SU-DHL-6 (cell line): ENCODE data around the gene PKNOX2.

Experiments
- H2AFZ ChIP-seq: fragments of 200-600 bp; sonication (generic); 2 replicates; pipeline ENCODE4 v1.6.1; 2014; ENCODE audit warnings: low read depth, mild to moderate bottlenecking, moderate library complexity, mixed read lengths, antibody characterized with exemption, low read length; ENCODE audit not compliant: severe bottlenecking
- H3F3A ChIP-seq: fragments of 200-600 bp; shearing (Covaris generic); 2 replicates; pipeline ENCODE4 v1.6.0; 2016; ENCODE audit warnings: antibody characterized with exemption, mild to moderate bottlenecking; ENCODE audit not compliant: insufficient read depth
- H3K27ac ChIP-seq: fragments of 200-600 bp; sonication (generic); 2 replicates; pipeline ENCODE4 v1.5.1; 2016; ENCODE audit warnings: low read depth, mild to moderate bottlenecking, low read length, moderate library complexity, mixed read lengths
- H3K27me3 ChIP-seq: fragments of 200-600 bp; sonication (generic), shearing (Covaris generic); 2 replicates; pipeline ENCODE4 v1.6.0; 2014; ENCODE audit warnings: mild to moderate bottlenecking, low read length
- H3K36me3 ChIP-seq: fragments of 200-600 bp; sonication (generic); 2 replicates; pipeline ENCODE4 v1.6.1; 2014; ENCODE audit warnings: mild to moderate bottlenecking, low read length, mixed read lengths
- H3K4me2 ChIP-seq: fragments of 300-600, 200-600 bp; shearing (Covaris generic), sonication (generic); 2 replicates; pipeline ENCODE4 v1.6.0; 2014; ENCODE audit warnings: low read length, low read depth, mild to moderate bottlenecking; ENCODE audit not compliant: poor library complexity, severe bottlenecking
- H3K4me3 ChIP-seq: fragments of 200-600 bp; sonication (generic); 2 replicates; pipeline ENCODE4 v1.5.1; 2014; ENCODE audit warnings: antibody characterized with exemption, low read length, mild to moderate bottlenecking, mixed read lengths; ENCODE audit not compliant: insufficient read depth, poor library complexity, severe bottlenecking
- H3K79me2 ChIP-seq: fragments of 200-600 bp; sonication (generic); 2 replicates; pipeline ENCODE4 v1.6.1; 2014; ENCODE audit warnings: mild to moderate bottlenecking, low read length, moderate library complexity; ENCODE audit not compliant: insufficient read depth
- H3K9ac ChIP-seq: fragments of 200-600 bp; sonication (generic); 2 replicates; pipeline ENCODE4 v1.7.0; 2014; ENCODE audit warnings: mild to moderate bottlenecking, low read length
- H3K9me2 ChIP-seq: fragments of 200-600 bp; sonication (generic); replicated peaks from 2 replicates; pipeline ENCODE4 v1.6.1; 2014; ENCODE audit warnings: low read length; ENCODE audit not compliant: insufficient read depth
- H3K9me3 ChIP-seq: fragments of 200-600 bp; sonication (generic); 2 replicates; pipeline ENCODE4 v1.6.1; 2014; ENCODE audit warnings: low read length, mixed read lengths; ENCODE audit not compliant: insufficient read depth
- H4K20me1 ChIP-seq: fragments of 200-600 bp; sonication (generic); 2 replicates; pipeline ENCODE4 v1.6.1; 2014; ENCODE audit warnings: low read depth, mild to moderate bottlenecking, antibody characterized with exemption, low read length, moderate library complexity, mixed read lengths
- EZH2phosphoT487 ChIP-seq: fragments of 200-600 bp; sonication (generic), shearing (Covaris generic); conservative IDR thresholded peaks from 2 replicates; pipeline ENCODE4 v1.6.1; 2018; ENCODE audit warnings: mild to moderate bottlenecking, antibody characterized with exemption, low read length, moderate library complexity, mixed read lengths
- TF ChIP-seq, protein P1 (sequence below): fragments of 200-600 bp; sonication (generic); IDR thresholded peaks from one replicate; pipeline ENCODE4 v1.5.1; 2017; ENCODE audit warnings: antibody characterized with exemption, mild to moderate bottlenecking, low read length, moderate library complexity; ENCODE audit not compliant: insufficient read depth, poor library complexity, severe bottlenecking

Gene PKNOX2

DNA sequence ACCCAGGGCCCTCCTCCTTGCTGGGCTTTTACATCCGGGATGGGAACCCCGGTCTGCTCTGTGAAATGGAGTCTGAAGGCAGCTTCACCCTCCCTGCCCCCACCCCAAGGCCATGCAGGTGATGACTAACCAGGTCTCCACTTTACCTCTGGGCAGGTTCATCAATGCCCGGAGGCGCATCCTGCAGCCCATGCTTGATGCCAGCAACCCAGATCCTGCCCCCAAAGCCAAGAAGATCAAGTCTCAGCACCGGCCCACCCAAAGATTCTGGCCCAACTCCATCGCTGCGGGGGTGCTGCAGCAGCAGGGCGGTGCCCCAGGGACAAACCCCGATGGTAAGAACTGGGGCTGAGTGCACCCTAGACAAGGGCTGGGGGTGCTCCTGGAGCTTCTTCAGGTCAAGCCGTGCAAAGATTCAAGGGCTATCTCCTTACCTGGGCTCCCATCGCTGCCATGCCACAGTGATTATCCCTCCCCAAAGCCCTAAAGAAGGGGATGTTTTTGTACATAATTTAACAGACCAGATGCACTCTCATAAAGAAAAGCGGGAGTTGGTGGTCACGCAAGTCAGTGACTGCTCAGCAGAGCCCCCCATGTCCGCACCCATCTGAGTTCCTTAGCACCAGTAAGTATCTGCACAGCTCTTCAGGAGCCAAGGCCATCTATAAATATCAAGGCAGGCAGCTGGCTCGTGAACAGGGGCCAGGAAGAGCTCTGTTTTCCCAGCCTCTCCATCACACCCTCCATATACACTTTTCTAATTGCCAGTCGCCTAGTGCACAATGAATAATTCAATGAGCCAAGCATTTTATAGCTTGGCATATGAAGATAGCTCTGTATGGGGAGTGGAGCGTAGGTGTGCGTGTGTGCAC lies 265.5 kb downstream of the PKNOX2 start:
- no peaks in the 10 kb centered on the region for H3K79me2 ChIP-seq
- no peaks in the 10 kb centered on the region for H3K27me3 ChIP-seq
- H2AFZ ChIP-seq, result no peak overlapping the region
- H4K20me1 ChIP-seq, result no peaks in the 10 kb centered on the region
- H3K9me2 ChIP-seq, result no peaks in the 10 kb centered on the region
- no peaks in the 10 kb centered on the region for H3K36me3 ChIP-seq
- H3K9me3 ChIP-seq, result no peaks in the 10 kb centered on the region
- no peak overlapping the region for H3K9ac ChIP-seq
- no peaks in the 10 kb centered on the region for H3F3A ChIP-seq
- H3K27ac ChIP-seq, result no peak overlapping the region
- H3K4me3 ChIP-seq, result no peak overlapping the region
- TF ChIP-seq EZH2phosphoT487, result no peak
- TF ChIP-seq, protein P1, sequence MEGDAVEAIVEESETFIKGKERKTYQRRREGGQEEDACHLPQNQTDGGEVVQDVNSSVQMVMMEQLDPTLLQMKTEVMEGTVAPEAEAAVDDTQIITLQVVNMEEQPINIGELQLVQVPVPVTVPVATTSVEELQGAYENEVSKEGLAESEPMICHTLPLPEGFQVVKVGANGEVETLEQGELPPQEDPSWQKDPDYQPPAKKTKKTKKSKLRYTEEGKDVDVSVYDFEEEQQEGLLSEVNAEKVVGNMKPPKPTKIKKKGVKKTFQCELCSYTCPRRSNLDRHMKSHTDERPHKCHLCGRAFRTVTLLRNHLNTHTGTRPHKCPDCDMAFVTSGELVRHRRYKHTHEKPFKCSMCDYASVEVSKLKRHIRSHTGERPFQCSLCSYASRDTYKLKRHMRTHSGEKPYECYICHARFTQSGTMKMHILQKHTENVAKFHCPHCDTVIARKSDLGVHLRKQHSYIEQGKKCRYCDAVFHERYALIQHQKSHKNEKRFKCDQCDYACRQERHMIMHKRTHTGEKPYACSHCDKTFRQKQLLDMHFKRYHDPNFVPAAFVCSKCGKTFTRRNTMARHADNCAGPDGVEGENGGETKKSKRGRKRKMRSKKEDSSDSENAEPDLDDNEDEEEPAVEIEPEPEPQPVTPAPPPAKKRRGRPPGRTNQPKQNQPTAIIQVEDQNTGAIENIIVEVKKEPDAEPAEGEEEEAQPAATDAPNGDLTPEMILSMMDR, result no peak
- H3K4me2 ChIP-seq, result no peak overlapping the region

DNA sequence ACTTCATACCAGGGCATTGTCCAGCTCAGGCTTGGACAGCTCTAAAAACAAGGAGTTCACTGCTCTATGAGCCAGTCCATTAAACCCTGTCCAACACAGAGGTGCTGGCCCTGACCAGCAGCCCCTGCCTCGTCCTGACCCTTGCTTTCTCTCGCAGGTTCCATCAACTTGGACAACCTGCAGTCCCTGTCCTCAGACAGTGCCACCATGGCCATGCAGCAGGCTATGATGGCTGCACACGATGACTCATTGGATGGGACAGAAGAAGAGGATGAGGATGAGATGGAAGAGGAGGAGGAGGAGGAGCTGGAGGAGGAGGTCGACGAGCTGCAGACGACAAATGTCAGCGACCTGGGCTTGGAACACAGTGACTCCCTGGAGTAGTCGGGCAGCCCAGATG lies 266.5 kb downstream of the PKNOX2 start:
- Histone ChIP-seq H2AFZ (no peak overlapping the region), H3K36me3 (no peaks in the 10 kb centered on the region), H3F3A (no peaks in the 10 kb centered on the region), H3K27ac (no peak overlapping the region), H3K4me3 (no peak overlapping the region), H3K79me2 (no peaks in the 10 kb centered on the region), H3K9me3 (no peaks in the 10 kb centered on the region), H3K9me2 (no peaks in the 10 kb centered on the region), H3K9ac (no peak overlapping the region), H4K20me1 (no peaks in the 10 kb centered on the region), H3K27me3 (no peaks in the 10 kb centered on the region), H3K4me2 (no peak overlapping the region)
- TF ChIP-seq, protein P1, result no peak
- no peak for TF ChIP-seq EZH2phosphoT487

GRCh38 chr11:125431481-125431880 lies 266.9 kb downstream of the PKNOX2 start:
- TF ChIP-seq, protein P1, result no peak
- no peak for TF ChIP-seq EZH2phosphoT487
- H2AFZ ChIP-seq, result no peak overlapping the region
- no peaks in the 10 kb centered on the region for H3K9me3 ChIP-seq
- H3K4me2 ChIP-seq, result no peak overlapping the region
- no peaks in the 10 kb centered on the region for H3K79me2 ChIP-seq
- no peaks in the 10 kb centered on the region for H3K36me3 ChIP-seq
- H3K27ac ChIP-seq, result no peak overlapping the region
- H3F3A ChIP-seq, result no peaks in the 10 kb centered on the region
- H3K9me2 ChIP-seq, result no peaks in the 10 kb centered on the region
- no peaks in the 10 kb centered on the region for H3K27me3 ChIP-seq
- no peak overlapping the region for H3K4me3 ChIP-seq
- H4K20me1 ChIP-seq, result no peaks in the 10 kb centered on the region
- no peak overlapping the region for H3K9ac ChIP-seq
